GM19240 (cell line): ENCODE results near the gene ANKRD31.
"Not testable (repeated sequence)": the region's sequence is repeated elsewhere in the genome, so short reads cannot be mapped to it uniquely, and the experiment has no call there.

Experiments used
- DNase-seq: peaks from one replicate; pipeline ENCODE4 v3.0.0; 2011; ENCODE audit warnings: low spot score; ENCODE audit not compliant: insufficient read length

ANKRD31 gene, protein sequence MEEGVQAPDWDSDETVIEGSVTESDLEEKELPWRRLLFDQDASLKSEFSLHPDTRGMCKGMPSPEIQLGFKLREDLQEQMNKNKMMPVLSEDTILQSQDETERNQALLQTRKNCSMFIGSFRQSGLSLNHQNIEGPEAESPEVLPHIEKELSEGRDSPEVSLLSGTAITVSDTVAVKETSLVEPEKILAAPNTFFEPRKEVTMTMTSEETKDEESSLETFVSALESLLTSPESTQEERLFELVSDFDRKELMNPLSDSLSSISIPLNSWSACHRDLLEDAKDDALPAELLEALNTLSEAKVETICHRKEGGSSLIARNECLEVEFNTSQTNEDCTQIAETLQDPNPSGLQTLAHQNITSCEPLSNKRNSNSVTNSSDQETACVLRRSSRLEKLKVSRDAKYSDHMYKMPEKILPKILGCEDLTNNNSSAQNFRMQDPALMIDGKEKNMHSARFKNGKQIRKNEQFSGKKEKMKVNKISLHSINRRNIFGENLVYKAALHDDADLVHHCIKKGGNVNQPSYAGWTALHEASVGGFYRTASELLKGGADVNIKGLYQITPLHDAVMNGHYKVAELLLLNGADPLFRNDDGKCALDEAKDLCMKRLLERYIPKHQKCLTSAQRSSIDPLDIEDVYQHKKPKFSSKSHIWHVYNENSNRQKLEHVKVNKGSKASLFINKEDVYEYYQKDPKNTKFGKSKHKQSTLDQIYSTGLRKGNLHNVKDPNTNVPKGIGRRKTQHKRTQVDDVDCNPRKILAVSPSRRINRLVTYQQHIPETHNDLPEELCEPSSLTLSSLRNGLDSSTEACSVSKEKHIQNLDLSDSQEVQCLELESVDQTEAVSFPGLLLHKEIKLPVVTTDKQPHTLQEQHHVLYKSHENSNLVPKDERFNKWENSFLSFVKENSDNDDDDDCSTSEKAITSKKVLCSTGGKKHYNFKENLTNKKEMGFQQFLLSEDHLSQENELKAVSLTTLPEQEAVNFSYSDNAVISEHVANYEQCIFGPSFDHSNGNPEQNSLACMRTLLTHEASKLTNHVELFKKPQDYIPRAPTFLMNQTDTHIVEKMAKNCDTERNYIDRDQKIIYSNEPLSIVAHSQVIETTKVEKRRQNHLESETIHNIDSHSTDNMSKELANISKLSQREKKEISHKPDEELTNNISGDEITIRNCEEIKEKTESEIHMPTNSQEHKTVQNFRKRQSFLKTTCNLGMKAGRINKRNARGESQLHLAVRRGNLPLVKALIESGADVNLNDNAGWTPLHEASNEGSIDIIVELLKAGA (N-terminal part only)

DNA sequence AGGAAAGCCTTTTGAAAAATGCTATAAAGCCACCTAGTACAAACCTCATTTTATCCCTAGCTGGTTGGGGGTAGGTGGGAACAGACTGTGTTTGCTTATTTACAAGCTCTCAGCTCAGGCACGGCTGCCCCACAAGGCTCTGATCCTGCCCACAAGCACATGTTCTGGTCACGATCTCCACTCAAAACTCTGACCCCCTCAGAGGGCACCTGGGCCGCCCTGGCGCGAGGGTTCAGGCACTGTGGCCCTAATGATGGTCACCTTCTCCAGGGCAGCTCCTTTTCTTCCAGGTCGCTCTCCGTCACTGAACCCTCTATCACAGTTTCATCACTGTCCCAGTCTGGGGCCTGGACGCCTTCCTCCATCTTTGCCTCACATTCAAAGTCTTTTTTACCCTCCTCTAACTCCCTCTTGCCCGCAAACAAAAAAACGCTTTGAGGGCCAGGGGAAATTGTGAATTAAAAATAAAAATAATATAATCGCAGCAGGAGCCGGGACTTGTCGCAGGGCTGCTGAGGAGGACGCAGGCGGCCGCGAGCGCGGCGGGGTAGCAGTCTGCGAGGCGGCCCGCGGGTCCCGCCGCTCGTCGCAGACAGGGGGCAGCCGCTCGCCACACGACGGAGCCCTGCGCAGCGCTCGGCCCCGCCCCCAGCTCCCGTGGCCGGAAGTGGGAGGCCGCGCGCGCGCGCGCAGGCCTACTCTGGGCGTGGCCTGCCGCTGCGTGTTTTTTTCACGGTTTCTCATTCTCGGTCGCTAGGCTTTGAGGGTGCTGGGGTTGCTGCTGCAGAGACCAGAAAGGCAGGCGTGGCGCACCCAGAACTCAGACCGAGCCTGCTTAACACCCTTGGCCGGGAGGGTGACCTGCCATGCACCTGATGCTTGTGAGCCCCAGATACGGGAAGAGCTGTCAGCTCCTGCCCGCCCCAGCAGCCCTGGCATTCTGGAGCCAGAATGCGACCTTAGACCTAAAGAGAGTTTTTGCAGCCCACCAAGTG is at the start of gene ANKRD31:
Gene ANKRD31 (minus strand): TSS at position 557 of the 995 bp plus-strand sequence. CDS start 192 bp downstream, at position 365.
- peak; percentile 84 for DNase-seq

DNA sequence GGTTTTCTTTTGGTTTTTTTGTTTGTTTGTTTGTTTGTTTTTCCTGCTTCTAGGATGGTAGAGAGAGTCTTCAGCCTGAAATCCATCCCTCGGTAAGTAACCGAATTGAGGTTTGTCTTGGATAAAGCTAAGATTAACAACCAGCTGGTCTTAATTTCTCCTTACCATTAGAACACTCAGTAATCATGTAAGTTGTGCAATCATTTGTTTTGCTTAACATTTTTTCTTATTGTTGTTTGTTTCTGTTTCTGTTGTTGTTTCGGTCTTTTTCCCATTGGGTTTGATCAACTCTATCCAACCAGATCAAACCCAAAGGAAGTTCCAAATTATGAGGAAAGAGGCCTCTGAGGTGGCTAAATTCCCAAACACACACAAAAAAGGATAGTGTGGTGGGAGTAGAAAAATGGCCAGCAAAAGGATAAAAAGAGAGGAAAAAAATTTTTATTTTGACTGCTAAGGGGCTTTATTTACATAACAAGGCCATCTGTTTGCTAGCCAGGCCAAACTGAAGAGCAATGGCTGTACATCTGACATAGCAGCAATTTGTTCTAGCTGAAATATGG is 49.6 kb upstream of the ANKRD31 start:
- DNase-seq: no peak

DNA sequence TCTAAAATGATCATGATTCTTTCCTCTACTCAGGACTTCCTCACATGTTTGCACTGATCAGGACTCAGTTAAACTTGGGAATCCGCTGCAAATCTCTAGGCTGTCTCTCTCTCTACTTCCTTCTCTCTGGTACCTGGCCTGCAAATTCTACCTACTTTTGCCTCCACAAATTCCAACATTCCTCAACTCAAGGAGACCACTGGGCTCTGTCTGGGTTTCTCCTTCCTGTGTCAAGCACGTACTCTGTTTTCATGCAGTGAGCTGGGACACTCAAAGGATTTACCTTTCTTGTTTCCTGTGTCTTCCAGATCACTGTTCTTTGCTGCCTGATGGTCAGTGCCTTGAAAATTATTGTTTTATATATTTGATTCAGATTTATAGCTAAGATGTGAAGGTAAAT is 45.9 kb upstream of the ANKRD31 start:
- no peak for DNase-seq

DNA sequence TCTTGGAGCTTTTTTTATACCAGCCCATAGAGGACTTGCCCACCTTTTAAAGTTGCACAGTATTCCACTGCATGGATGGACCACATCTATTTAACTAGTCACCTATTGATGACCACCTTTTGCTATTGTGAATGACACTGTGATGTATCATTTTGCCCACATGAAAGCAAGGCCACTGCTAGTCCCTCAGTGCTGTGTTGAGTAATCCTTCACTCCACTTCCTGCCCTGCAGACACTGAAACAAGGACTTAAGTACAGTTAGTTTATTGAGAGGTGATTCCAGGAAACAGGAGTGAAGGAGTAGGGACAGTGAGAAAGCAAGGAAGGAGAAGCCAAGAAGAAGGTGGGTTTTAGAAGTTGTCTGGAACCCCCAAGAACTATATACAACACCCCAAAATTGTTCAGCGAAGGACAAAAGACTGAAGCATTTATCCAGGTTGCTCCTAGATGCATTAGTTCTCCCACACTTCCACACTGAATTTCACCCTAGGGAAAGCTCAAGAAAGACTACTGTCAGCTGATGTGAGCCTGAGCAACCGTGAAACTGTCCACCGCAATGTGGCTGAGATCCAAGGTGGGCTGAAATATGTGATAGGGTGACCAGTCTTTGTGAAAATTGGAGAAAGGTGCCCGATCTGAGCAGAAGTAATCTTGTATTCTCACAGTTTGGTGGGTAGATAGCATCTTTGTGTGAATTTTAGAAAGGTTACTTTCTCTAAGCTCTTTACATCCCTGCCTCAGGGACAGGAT is 45.2 kb upstream of the ANKRD31 start:
- no peak for DNase-seq

DNA sequence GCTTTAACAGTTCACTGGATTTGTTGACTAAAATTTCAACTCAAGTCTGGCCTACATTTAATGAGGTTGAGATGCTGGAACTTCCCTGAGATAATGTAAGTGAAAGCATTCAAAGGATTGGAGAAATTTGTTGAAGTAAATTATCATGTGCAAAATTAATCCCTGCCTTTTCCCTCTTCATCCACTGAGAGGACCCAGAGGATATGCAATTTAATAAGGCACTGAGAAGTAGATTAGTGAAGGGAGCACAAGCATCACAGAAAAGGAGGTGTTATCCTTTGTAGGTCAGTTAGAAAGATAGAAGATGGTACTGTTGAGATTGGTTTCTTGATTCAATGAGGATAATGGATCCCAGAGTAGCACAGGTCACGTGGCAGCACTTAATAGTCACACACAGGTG is 42.6 kb upstream of the ANKRD31 start:
- DNase-seq: no peak

DNA sequence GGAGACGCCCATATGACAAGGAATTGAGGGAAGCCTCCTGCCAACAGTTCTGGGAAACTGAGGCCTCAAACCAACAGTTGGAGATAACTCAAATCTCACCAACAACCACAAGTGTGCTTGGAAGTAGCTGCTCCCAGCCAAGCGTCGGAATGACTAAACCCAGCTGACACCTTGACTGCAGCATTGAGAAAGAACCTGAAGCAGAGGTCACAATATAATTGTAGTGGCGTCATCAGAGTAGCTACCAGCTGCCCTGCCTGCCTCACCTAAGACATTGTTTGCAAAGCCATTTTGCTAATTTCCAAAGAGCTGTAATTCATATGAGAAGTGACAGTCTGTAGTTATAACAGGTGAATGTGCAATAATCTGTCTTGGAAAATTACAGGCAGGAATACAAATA is 40.8 kb upstream of the ANKRD31 start:
- no peak for DNase-seq

DNA sequence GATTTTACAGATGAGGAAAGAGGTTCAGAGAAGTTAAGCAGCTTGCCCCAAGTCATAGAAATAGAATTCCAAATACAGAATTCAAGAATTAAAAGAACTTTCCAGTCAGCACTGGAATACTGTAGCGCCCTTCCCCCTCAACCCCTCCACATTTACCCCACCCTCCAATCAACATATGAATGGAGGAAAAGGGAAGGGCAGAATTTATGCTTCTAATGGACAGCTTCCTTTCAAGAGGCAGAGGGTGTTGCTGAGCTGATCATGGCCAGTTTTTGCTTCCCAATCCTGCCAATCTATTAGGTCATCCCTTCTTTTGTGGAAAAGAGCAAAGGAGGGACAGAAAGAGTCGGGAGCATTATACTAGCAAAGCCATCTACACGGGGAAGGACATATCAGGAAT is 39.1 kb upstream of the ANKRD31 start:
- DNase-seq: no peak

DNA sequence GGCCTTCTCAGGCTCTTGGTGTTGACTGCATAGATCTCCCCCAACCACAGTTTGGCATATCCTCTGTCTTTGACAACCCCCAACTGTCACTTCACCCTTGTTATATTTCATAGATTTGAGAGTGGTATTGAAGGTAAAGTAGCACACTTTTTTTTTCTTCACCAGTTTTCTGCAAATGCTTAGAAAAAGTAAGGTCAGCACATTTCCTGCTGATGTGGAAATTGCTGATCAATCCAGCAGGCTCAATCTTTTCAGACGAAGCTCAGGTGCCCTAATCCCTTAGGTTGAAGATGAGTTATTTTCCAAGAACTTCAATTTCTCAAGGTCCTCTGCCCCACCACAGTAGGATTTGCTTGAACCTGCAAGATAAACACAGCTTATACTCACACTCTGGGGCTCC is 38.5 kb upstream of the ANKRD31 start:
- DNase-seq: no peak

DNA sequence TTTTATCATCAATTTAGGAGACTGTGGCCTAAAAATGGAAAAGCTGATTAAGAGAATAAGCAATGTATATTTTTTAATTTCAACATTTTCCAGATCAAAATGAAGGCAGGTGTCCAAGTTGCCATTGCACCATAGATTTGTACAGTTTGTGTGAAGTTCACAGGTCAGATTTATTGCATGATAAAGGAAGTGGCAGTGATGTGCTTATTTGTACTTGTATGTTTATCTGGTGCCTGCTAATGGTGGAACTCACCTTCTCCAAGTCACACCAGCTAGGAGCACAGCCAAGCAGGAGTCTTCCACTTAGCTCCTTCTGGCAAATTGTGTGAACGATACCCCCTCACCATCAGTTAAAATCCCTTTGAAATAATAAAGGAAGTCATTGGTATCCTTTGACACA is 37.8 kb upstream of the ANKRD31 start:
- no peak for DNase-seq

DNA sequence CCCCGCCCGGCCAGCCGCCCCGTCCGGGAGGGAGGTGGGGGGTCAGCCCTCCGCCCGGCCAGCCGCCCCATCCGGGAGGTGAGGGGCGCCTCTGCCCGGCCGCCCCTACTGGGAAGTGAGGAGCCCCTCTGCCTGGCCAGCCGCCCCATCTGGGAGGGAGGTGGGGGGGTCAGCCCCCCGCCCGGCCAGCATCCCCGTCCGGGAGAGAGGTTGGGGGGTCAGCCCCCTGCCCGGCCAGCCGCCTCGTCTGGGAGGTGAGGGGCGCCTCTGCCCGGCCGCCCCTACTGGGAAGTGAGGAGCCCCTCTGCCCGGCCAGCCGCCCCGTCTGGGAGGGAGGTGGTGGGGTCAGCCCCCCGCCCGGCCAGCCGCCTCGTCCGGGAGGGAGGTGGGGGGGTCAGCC is 33.9 kb upstream of the ANKRD31 start:
- DNase-seq: not testable (repeated sequence)

DNA sequence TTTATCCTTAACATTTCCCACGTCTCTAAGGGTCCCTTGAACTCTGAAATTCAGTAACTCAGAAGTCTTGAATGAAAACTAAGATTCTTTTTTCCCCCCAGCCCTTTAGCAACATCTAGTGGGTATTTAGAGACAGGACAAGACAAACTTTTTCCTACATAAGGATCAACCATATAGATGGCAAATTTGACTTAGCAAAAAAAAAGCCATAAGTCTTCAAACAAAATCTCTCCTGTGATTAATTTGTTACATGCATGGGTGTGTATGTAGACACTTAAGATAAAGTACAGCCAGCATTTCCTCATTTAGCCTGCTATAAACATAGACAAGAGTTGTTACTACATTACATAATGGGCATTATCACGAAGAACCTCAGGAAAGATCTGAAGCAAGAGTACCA is 29.1 kb upstream of the ANKRD31 start:
- DNase-seq: no peak

DNA sequence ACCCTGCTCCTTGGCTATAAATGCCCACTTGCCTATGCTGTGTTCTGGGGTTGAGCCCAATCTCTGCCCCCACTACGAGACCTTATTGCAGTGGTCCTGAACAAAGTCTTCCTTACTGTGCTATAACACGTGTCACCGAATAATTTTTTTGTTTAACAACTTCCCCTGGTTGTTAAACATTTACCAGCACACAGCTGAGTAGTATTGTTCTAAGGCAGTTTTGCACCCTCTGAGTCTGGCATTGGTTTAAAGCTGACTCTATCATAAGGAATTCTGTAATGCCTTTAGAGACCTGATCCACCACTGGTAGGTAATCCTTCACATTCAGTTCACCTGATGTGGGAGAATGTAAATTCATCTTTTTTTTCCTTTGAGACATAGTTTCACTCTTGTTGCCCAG is 25.6 kb upstream of the ANKRD31 start:
- no peak for DNase-seq

DNA sequence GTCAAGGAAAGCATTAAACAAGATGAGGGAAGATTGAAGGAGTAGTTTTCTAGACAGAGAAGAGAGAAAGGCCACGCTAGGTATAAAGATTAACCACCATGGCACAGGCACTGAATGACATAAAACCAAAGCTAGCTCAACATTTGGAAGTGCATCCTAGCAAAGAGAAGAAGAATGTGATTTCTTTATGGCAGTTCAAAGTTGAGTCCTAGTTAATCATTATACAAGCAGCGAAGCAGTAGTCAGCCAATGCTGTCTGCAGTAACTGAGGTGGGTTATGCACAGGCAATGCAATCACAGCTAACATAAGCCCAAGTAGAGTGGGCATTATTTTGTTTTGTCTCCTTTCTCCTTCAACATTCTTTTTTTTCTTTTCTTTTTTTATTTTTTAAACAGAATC is 24.0 kb upstream of the ANKRD31 start:
- DNase-seq: no peak

DNA sequence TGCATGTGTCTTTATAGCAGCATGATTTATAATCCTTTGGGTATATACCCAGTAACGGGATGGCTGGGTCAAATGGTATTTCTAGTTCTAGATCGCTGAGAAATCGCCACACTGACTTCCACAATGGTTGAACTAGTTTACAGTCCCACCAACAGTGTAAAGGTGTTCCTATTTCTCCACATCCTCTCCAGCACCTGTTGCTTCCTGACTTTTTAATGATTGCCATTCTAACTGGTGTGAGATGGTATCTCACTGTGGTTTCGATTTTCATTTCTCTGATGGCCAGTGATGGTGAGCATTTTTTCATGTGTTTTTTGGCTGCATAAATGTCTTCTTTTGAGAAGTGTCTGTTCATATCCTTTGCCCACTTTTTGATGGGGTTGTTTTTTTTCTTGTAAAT is 13.8 kb upstream of the ANKRD31 start:
- DNase-seq: not testable (repeated sequence)

DNA sequence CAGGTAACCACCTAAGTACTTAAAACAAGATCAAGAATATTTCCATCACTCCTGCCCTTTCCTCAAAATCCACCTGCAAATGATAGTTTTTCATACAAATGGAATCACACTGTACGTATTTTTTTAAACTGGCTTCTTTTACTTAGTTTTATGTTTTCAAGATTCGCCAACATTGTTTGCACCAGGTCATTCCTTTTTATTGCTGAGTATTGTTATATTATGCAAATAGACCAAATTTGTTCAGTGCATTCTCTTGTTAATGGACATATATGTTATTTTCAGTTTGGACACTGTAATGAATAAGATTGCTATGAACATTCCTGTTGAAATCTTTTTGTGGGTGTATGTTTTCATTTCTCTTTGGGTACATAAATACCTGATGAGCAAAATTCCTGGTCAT is 8.3 kb upstream of the ANKRD31 start:
- no peak for DNase-seq

DNA sequence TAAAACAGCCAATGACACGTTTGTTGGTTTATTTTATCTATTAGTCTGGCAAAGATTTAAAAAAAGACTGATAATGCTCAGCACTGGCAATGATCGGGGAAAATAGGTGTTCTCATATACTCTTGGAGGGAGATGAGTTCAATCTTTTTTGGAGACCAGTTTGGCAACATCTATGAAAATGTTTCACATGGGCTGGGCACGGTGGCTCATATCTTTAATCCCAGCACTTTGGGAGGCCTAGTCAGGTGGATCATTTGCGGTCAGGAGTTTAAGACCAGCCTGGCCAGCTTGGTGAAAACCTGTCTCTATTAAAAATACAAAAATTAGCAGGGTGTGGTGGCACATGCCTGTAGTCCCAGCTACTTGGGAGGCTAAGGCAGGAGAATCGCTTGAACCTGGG is 6.8 kb upstream of the ANKRD31 start:
- no peak for DNase-seq

DNA sequence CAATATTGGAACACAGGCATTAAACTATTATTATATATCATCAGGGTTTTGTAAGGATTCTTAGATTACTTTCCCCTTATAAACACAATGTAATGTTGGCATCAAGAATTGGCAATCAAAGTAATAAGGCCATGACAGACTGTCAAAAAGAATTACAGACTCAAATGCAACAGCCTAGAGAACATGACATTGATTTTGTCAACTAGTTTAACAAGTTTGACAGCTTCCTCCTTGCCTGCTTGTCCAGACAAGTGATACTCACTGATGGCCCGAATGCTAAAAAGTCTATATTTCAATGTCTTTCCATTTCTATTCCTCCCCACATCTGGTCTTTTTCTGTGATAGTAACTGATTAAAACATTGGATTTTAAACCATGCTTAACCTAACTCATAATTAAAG is 6.4 kb upstream of the ANKRD31 start:
- no peak for DNase-seq

DNA sequence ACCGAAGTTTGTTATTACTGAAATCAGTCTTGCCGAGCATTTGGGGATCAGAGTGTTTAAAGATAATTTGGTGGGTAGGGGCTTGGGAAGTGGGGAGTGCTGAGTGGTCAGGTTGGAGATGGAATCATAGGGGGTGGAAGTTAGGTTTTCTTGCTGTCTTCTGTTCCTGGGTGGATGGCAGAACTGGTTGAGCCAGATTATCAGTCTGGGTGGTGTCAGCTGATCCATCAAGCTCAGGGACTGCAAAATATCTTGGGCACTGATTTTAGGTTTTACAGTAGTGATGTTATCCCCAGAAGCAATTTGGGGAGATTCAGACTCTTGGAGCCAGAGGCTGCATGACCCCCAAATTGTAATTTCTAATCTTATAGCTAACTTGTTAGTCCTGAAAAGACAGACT is 5.4 kb upstream of the ANKRD31 start:
- DNase-seq: no peak

DNA sequence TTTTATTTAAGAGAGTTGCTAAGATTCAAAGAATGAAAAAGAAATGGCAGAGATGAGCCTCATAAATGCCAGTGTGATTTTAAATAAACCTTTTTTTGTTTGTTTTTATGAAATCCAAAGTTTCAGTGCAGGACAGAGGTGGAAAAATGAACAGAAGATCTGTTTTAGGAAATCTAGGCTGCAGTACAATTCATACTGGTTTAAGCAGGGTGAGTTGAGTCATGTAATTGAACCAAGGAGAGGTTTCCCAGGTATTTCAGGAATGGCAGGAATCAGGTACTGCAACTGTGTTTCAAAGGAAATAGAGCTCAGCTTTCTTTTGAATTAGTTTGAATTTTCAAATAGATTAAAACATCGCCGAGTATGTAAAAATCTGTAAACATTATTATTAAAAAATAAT is 3.0 kb upstream of the ANKRD31 start:
- no peak for DNase-seq
